GM18526 (cell line): Measurements from ENCODE around the gene PKIG.

Experiments used
- POLR2A ChIP-seq: IDR thresholded peaks from 3 replicates; pipeline ENCODE4 v1.6.1; 2011; ENCODE audit not compliant: insufficient read length; ENCODE audit errors: extremely low read depth

The PKIG gene

GRCh38 chr20:44586289-44586911, 4.0 kb downstream of the PKIG start:
- TF ChIP-seq POLR2A, result peak; percentile 19

- TF ChIP-seq POLR2A, result no peak
Observed at GRCh38 chr20:44587035-44587980, 4.9 kb downstream of the PKIG start.

- no peak for TF ChIP-seq POLR2A
Observed at GRCh38 chr20:44589537-44589936, 7.2 kb downstream of the PKIG start.

- no peak for TF ChIP-seq POLR2A
Observed at GRCh38 chr20:44590980-44591778, 8.8 kb downstream of the PKIG start.

DNA sequence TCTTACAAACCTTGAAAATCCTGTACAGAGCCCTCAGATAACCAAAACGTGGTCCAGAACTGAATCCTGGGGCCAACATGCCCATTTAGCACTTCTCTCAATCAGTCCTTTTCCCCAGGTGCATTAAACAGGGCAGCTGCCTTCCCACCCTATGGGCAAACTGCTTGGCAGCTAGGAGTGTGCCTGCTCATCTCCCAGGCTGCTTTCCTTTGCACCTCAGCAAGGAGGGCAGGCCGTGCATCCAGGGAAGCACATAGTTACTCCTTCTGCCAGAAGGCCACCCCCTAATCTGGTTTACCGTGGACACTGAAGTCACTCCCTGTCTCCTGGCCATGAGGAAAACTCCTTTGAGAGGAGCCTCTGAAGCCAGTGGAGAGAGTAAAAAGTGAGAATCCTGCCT, 10.0 kb downstream of the PKIG start:
- no peak for TF ChIP-seq POLR2A

- no peak for TF ChIP-seq POLR2A
Observed at GRCh38 chr20:44593751-44594150, 11.4 kb downstream of the PKIG start.

- no peak for TF ChIP-seq POLR2A
Observed at GRCh38 chr20:44594730-44595129, 12.4 kb downstream of the PKIG start.

DNA sequence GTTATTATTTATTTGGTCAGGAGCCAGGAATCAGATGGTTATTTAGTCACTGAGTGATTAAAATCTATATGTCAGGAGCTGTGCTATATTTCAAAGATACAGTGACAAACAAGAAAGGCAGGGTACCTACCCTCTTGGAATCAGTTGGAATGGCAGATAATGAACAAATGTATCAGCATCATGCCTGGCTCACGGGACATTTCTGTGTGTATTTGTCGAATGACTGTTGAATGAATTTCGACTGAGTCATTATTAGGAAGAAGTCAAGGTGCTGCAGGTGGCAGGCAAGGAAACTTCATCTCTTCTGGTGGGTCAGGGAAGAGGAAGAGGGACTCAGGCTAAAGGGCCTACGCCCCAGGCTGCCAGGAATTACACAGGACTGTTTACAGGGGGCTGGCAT, 13.6 kb downstream of the PKIG start:
- no peak for TF ChIP-seq POLR2A

DNA sequence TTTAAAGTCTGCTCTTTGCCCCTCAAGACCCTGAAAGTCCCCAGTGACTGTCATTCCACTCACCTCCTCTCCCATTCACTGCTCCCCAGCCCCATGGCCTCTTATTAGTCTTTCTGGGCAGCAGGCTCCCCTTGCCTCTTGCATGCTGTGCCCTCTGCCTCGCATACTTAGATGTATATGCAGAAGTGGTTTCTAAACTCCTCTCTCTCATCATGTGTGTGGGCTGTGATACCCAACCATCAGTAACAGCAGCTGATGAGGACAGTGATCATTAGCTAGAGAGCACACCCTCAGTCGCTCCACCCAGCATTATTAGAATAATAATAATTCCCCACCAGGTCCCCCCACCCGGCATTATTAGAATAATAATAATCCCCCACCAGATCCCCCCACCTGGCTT, 14.5 kb downstream of the PKIG start:
- no peak for TF ChIP-seq POLR2A

- TF ChIP-seq POLR2A, result no peak
Observed at GRCh38 chr20:44597516-44597915, 15.1 kb downstream of the PKIG start.

DNA sequence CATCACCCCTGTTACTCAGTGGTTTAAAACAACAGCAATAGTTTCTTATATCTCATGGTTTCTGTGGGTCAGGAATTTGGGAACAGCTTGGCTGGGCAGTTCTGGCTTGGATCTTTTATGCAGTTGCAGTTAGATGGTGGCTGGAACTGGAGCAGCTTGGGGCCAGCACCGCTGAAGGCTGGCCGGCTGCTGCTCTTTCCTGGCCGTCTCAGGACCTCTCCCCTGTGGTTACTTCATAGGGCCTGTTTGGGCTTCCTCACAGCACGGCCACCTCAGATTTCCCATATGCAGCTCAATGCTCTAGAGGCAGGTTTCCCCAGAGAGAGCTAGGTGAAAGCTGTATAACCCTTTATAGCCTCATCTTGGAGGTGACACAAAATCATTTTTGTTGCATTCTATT, 15.6 kb downstream of the PKIG start:
- no peak for TF ChIP-seq POLR2A

- no peak for TF ChIP-seq POLR2A
Observed at GRCh38 chr20:44598423-44599305, 16.3 kb downstream of the PKIG start.

- TF ChIP-seq POLR2A, result no peak
Observed at GRCh38 chr20:44599715-44600114, 17.3 kb downstream of the PKIG start.

GRCh38 chr20:44600301-44600700, 17.9 kb downstream of the PKIG start:
- no peak for TF ChIP-seq POLR2A

DNA sequence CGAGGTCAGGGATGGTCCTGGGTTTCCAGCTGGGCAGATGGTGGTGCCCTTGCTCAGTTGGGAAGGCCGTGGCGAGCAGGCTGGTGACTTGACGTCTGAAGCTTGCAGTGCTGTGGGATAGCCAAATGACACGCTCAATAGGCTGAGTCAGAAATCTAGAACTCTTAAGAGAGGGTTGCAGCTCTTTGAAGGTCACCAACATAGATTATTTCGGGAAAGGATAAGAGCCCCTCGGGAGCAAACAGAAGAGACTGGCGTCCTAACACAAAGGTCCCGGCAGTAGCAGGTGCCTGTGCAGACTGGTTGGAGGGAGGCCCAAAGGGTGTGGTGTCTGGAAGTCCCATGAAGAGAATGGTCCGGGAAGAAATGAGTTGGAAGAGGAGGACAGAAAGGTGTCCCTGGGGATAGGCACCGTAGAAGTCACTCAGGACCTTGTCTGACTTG, 18.4 kb downstream of the PKIG start:
- no peak for TF ChIP-seq POLR2A

GRCh38 chr20:44601236-44601671, 18.9 kb downstream of the PKIG start:
- TF ChIP-seq POLR2A, result no peak
